Uterus (tissue), 4 donors: ENCODE data around the gene ZSCAN26. TPM values are rescaled to one million over a fixed set of nuclear protein-coding genes. Genes with fewer than 3 reads are reported as not detected.

Experiments
- DNase-seq, 2 donors: peaks; one replicate each; pipeline ENCODE4 v3.0.0-alpha.2; 2019 to 2020
- H3K27ac ChIP-seq, 2 donors: fragments of 200-600 bp; sonication (generic); 1 replicate in 1 of 2; 2 replicates in 1 of 2; pipeline ENCODE4 v1.5.1; 2016 to 2018
- H3K27me3 ChIP-seq, 2 donors: fragments of 200-600 bp; sonication (generic); one replicate each; pipeline ENCODE4 v1.5.1; 2018 to 2019; ENCODE audit warnings: control low read depth in 1 of 2
- H3K36me3 ChIP-seq, 2 donors: fragments of 200-600 bp; sonication (generic); one replicate each; pipeline ENCODE4 v1.5.1; 2019; ENCODE audit warnings: control low read depth in 1 of 2
- H3K4me1 ChIP-seq, 2 donors: fragments of 200-600 bp; sonication (generic); one replicate each; pipeline ENCODE4 v1.5.1; 2018 to 2019; ENCODE audit warnings: control low read depth in 1 of 2
- H3K4me3 ChIP-seq, 2 donors: fragments of 200-600 bp; sonication (generic); 1 replicate in 1 of 2; 2 replicates in 1 of 2; pipeline ENCODE4 v1.5.1; 2018 to 2019; ENCODE audit warnings: mild to moderate bottlenecking in 1 of 2
- H3K9me3 ChIP-seq, 2 donors: fragments of 200-600 bp; sonication (generic); one replicate each; pipeline ENCODE4 v1.5.1; 2019; ENCODE audit warnings: control low read depth in 1 of 2
- CTCF ChIP-seq, 4 experiments: fragments of 200-600 bp in 2 of 4; fragments of 450-650 bp in 2 of 4; sonication (generic) in 2 of 4; IDR thresholded peaks; one replicate each; pipeline ENCODE4 v1.5.1; 2016 to 2019; ENCODE audit warnings: antibody characterized with exemption in 4 of 4, mild to moderate bottlenecking in 2 of 4, moderate library complexity in 1 of 4
- POLR2A ChIP-seq, 2 donors: fragments of 450-650 bp; IDR thresholded peaks; one replicate each; pipeline ENCODE4 v1.6.1; 2016; ENCODE audit warnings: antibody characterized with exemption in 2 of 2, mild to moderate bottlenecking in 1 of 2, moderate library complexity in 1 of 2
- intact Hi-C: fragments of 100-400 bp; cut with DNase I; formaldehyde crosslinking; loops from one replicate; pipeline ENCODE4 v1.15.1; 2023; ENCODE audit warnings: low total_unique reads
- total RNA-seq, 4 donors: library from RNA; depleted of rRNA in 3 of 4; stranded (reverse); fragments of >200 nt in 3 of 4; gene quantifications; one replicate each; pipeline versions ENCODE4 v1.1.0 to v1.2.4, GENCODE V29; 2014 to 2023
- donor health status: DM: yes; HTN: yes; CAD: no.

The ZSCAN26 gene
- total RNA-seq, 4 donors from 2014 or later: 12.6 to 54.7 (median 33.4) TPM

DNA sequence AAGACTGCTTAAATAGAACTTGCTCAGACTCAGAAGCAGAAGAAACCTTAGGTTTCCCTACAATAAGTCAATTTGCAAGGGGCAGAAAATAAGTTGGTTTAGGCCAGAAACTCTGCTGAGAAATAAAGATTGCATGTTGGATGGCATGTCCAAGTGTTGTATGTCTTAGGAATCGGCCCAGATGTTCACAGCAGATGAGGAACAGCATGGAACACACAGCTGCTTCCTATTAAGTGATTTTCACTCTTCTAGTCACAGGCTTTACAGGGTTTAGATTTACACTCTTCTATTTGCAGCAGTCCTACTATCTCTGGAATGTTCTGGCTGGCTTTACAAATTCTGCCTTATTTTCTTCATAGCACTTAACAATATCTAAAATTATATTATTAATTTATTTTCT, 18.0 kb upstream of the ZSCAN26 start:
- DNase-seq: no peak
- H3K9me3 ChIP-seq: no peaks in the 10 kb centered on the region
- H3K27ac ChIP-seq: no peak overlapping the region
- no peaks in the 10 kb centered on the region for H3K36me3 ChIP-seq
- intact Hi-C loops: no loop called here
- no peak for TF ChIP-seq POLR2A (IDR thresholded peaks at IDR 0.05)
- TF ChIP-seq CTCF (IDR thresholded peaks at IDR 0.05): no peak
- H3K4me1 ChIP-seq: peaks cover 0 to 6% of the 10 kb centered on the region in 2 donors
- no peak overlapping the region for H3K4me3 ChIP-seq
- no peaks in the 10 kb centered on the region for H3K27me3 ChIP-seq

DNA sequence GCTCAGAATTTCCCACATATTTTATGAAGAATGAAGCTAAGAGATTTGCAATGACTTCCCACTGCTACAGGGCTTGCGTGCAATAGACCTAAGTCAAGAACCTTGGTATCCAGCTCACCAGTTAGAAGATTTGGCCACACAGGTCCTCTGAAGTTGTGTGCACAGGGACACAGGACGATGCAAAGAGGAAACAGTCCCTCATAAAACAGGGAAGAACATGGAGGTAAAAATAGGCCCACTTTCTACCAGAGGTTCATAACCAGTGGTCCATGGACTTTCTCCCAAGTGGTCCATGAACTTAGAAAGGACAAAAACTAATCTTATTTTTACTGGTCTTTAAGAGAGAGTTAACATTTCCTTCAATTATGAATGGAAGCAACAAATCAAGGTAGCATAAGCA, 16.2 kb upstream of the ZSCAN26 start:
- Histone ChIP-seq H3K27ac (no peak overlapping the region), H3K9me3 (no peaks in the 10 kb centered on the region), H3K4me3 (peak overlapping the region in 1 of 2 donors; percentile 84), H3K27me3 (no peaks in the 10 kb centered on the region), H3K4me1 (peaks cover 0 to 6% of the 10 kb centered on the region in 2 donors), H3K36me3 (no peaks in the 10 kb centered on the region)
- TF ChIP-seq CTCF (IDR thresholded peaks at IDR 0.05) (no peak), POLR2A (IDR thresholded peaks at IDR 0.05) (no peak)
- intact Hi-C loops: no loop called here
- no peak for DNase-seq

GRCh38 chr6:28251661-28252008, 15.3 kb upstream of the ZSCAN26 start:
- DNase-seq: no peak
- Histone ChIP-seq H3K27me3 (no peaks in the 10 kb centered on the region), H3K4me1 (peaks cover 0 to 6% of the 10 kb centered on the region in 2 donors), H3K9me3 (no peaks in the 10 kb centered on the region), H3K36me3 (no peaks in the 10 kb centered on the region), H3K4me3 (peak overlapping the region; percentile 84 to 88), H3K27ac (peak overlapping the region; percentile 48 to 62)
- intact Hi-C loops: no loop called here
- TF ChIP-seq POLR2A (IDR thresholded peaks at IDR 0.05) (no peak), CTCF (IDR thresholded peaks at IDR 0.05) (no peak)

DNA sequence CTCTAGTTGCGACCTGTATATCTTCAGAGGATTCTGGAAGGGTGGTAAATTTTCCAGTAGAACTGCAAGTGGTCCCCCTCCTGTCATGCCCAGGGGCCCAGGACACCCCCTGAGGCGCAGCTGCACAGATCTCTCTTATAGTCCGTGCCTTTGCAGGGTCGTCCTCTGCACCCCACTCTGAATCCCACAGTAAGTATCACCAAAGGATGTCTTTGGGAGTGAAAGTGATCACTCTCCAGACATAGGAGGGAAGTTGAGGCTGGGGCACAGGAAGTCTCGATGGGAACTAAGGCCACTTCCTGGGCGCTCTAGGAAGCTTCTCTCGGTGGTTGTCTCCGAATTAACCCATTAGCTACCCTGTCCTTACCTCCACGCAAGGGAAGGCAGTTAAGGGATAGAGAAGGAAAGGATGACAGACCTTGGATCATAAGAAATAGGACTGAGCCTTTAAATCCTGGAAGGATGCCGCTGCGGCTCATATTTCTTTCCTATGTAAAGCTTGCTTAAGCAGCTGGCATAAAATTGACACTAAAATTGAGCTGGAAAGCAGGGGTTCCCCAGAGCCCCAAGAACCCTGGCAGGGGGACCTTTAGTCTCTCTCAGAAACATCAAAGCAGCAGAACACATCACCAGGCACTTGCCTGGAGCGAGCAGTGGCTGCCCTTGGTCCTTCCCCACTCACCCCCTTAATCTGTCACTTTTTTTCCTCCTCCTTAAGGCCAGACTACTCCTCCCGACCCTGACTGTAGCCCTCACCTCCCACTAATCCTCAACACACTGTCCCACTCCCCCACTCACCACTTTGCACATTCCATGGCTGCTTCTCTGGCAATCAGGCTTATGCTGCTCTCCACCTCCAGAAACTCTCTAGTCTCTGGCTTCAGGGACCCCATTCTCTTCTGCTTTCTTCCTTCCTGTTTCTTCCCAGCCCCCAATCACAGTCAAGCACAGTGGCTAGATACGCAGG, 14.7 kb upstream of the ZSCAN26 start, which contains the start of gene ZKSCAN4:
Gene ZKSCAN4 (minus strand): TSS at position 261 of the 967 bp plus-strand sequence. CDS start 289 bp downstream, outside the sequence.
- no peaks in the 10 kb centered on the region for H3K27me3 ChIP-seq
- intact Hi-C loops: no loop called here
- H3K9me3 ChIP-seq: no peaks in the 10 kb centered on the region
- TF ChIP-seq CTCF (IDR thresholded peaks at IDR 0.05): no peak
- TF ChIP-seq POLR2A (IDR thresholded peaks at IDR 0.05): no peak
- H3K4me3 ChIP-seq: peak within 1 kb of the TSS; percentile 84 to 88
- H3K4me1 ChIP-seq: peaks cover 0 to 6% of the 10 kb centered on the region in 2 donors
- H3K27ac ChIP-seq: peak within 1 kb of the TSS; percentile 48 to 62
- H3K36me3 ChIP-seq: no peaks in the 10 kb centered on the region
- peak; percentile 79 to 81 for DNase-seq

GRCh38 chr6:28254121-28254519, 12.8 kb upstream of the ZSCAN26 start:
- Histone ChIP-seq H3K27ac (no peak overlapping the region), H3K4me3 (no peak overlapping the region), H3K4me1 (peaks cover 0 to 6% of the 10 kb centered on the region in 2 donors), H3K27me3 (no peaks in the 10 kb centered on the region), H3K36me3 (no peaks in the 10 kb centered on the region), H3K9me3 (no peaks in the 10 kb centered on the region)
- DNase-seq: no peak
- intact Hi-C loops: no loop called here
- no peak for TF ChIP-seq POLR2A (IDR thresholded peaks at IDR 0.05)
- TF ChIP-seq CTCF (IDR thresholded peaks at IDR 0.05): no peak
